ENCODE results near the gene SLC6A7.
A peak's percentile ranks its signal among the peaks of the same experiment; 100 is the strongest.

The SLC6A7 gene

GRCh38 chr5:150195736-150196485 is 6.0 kb downstream of the SLC6A7 start:
- no peak for TF ChIP-seq JUND (IDR thresholded peaks at IDR 0.05; ENCODE audit: low read depth)
- DNase-seq (ENCODE audit: low read depth in 1 of 2, low spot score in 1 of 2): no peak
- in situ Hi-C loops (cut with HindIII; ENCODE audit: low pct_unique_long_range_greater_than_20kb, low sequenced_read_pairs): no loop called here

- in situ Hi-C loops (cut with HindIII; ENCODE audit: low pct_unique_long_range_greater_than_20kb, low sequenced_read_pairs): no loop called here
- TF ChIP-seq JUND (IDR thresholded peaks at IDR 0.05; ENCODE audit: low read depth): no peak
- DNase-seq (ENCODE audit: low read depth in 1 of 2, low spot score in 1 of 2): no peak
These were observed 6.7 kb downstream of the SLC6A7 start for GRCh38 chr5:150196514-150196913.

GRCh38 chr5:150196986-150197385 is 7.1 kb downstream of the SLC6A7 start:
- TF ChIP-seq JUND (IDR thresholded peaks at IDR 0.05; ENCODE audit: low read depth): no peak
- DNase-seq (ENCODE audit: low read depth in 1 of 2, low spot score in 1 of 2): no peak
- in situ Hi-C loops (cut with HindIII; ENCODE audit: low pct_unique_long_range_greater_than_20kb, low sequenced_read_pairs): no loop called here

GRCh38 chr5:150197476-150197875 is 7.6 kb downstream of the SLC6A7 start:
- no peak for DNase-seq (ENCODE audit: low read depth in 1 of 2, low spot score in 1 of 2)
- in situ Hi-C loops (cut with HindIII; ENCODE audit: low pct_unique_long_range_greater_than_20kb, low sequenced_read_pairs): no loop called here
- TF ChIP-seq JUND (IDR thresholded peaks at IDR 0.05; ENCODE audit: low read depth): no peak

- in situ Hi-C loops (cut with HindIII; ENCODE audit: low pct_unique_long_range_greater_than_20kb, low sequenced_read_pairs): no loop called here
- TF ChIP-seq JUND (IDR thresholded peaks at IDR 0.05; ENCODE audit: low read depth): no peak
These were observed 12.6 kb downstream of the SLC6A7 start for GRCh38 chr5:150202501-150202900.

GRCh38 chr5:150203832-150204589 is 14.1 kb downstream of the SLC6A7 start:
- no peak for TF ChIP-seq JUND (IDR thresholded peaks at IDR 0.05; ENCODE audit: low read depth)
- in situ Hi-C loops (cut with HindIII; ENCODE audit: low pct_unique_long_range_greater_than_20kb, low sequenced_read_pairs): no loop called here
- DNase-seq (ENCODE audit: low read depth in 1 of 2, low spot score in 1 of 2): no peak

More at GRCh38 chr5:150202501-150202900, 12.6 kb downstream of the SLC6A7 start:
- DNase-seq (ENCODE audit: low read depth in 1 of 2, low spot score in 1 of 2): no peak

- no peak for TF ChIP-seq JUND (IDR thresholded peaks at IDR 0.05; ENCODE audit: low read depth)
- no peak for DNase-seq (ENCODE audit: low read depth in 1 of 2, low spot score in 1 of 2)
- in situ Hi-C loops (cut with HindIII; ENCODE audit: low pct_unique_long_range_greater_than_20kb, low sequenced_read_pairs): no loop called here
These were observed 14.7 kb downstream of the SLC6A7 start for GRCh38 chr5:150204590-150204960.

- DNase-seq (ENCODE audit: low read depth in 1 of 2, low spot score in 1 of 2): no peak
- TF ChIP-seq JUND (IDR thresholded peaks at IDR 0.05; ENCODE audit: low read depth): no peak
- in situ Hi-C loops (cut with HindIII; ENCODE audit: low pct_unique_long_range_greater_than_20kb, low sequenced_read_pairs): no loop called here
These were observed 16.4 kb downstream of the SLC6A7 start for GRCh38 chr5:150206098-150206778.

GRCh38 chr5:150206779-150207115 is 16.9 kb downstream of the SLC6A7 start:
- DNase-seq (ENCODE audit: low read depth in 1 of 2, low spot score in 1 of 2): no peak
- TF ChIP-seq JUND (IDR thresholded peaks at IDR 0.05; ENCODE audit: low read depth): no peak
- in situ Hi-C loops (cut with HindIII; ENCODE audit: low pct_unique_long_range_greater_than_20kb, low sequenced_read_pairs): no loop called here

GRCh38 chr5:150208187-150209098 is 18.6 kb downstream of the SLC6A7 start:
- TF ChIP-seq JUND (IDR thresholded peaks at IDR 0.05; ENCODE audit: low read depth): no peak
- in situ Hi-C loops (cut with HindIII; ENCODE audit: low pct_unique_long_range_greater_than_20kb, low sequenced_read_pairs): no loop called here
- DNase-seq (ENCODE audit: low read depth in 1 of 2, low spot score in 1 of 2): no peak

GRCh38 chr5:150209099-150209635 is 19.3 kb downstream of the SLC6A7 start:
- in situ Hi-C loops (cut with HindIII; ENCODE audit: low pct_unique_long_range_greater_than_20kb, low sequenced_read_pairs): no loop called here
- TF ChIP-seq JUND (IDR thresholded peaks at IDR 0.05; ENCODE audit: low read depth): no peak
- peak; percentile 72 to 86 for DNase-seq (ENCODE audit: low read depth in 1 of 2, low spot score in 1 of 2)

GRCh38 chr5:150210644-150211043 is 20.8 kb downstream of the SLC6A7 start:
- in situ Hi-C loops (cut with HindIII; ENCODE audit: low pct_unique_long_range_greater_than_20kb, low sequenced_read_pairs): no loop called here
- no peak for DNase-seq (ENCODE audit: low read depth in 1 of 2, low spot score in 1 of 2)
- no peak for TF ChIP-seq JUND (IDR thresholded peaks at IDR 0.05; ENCODE audit: low read depth)

All from T47D (cell line).